ENCODE measurements around the gene PTPRS. TPM values are rescaled to one million over a fixed set of nuclear protein-coding genes. Genes with fewer than 3 reads are reported as not detected.

PTPRS gene
- total and polyA plus RNA-seq, 2 donors (not counting 3 experiments of a cell fraction or from before 2014, with no cell fraction given), result 10.1 to 16.1 TPM

GRCh38 chr19:5337708-5338655, 2.6 kb downstream of the PTPRS start:
- Histone ChIP-seq H3K4me2 (ENCODE audit: insufficient read depth, low read length) (no peak overlapping the region), H3K4me1 (ENCODE audit: control insufficient read depth, extremely low read depth, insufficient read depth, low read length) (peaks cover 5% of the 10 kb centered on the region), H3K9me3 (replicated peaks; ENCODE audit: control insufficient read depth, insufficient read depth, low read length) (no peaks in the 10 kb centered on the region), H3K36me3 (ENCODE audit: control insufficient read depth in 2 of 2, extremely low read depth in 1 of 2, insufficient read depth in 2 of 2, low read length in 2 of 2) (no peaks in the 10 kb centered on the region), H3K9ac (replicated peaks; ENCODE audit: extremely low read depth, insufficient read depth, low read length) (no peak overlapping the region), H3K27me3 (ENCODE audit: control insufficient read depth in 2 of 2, insufficient read depth in 2 of 2, low read length in 2 of 2) (peaks cover 14 to 25% of the 10 kb centered on the region in 2 experiments), H3K4me3 (replicated peaks in 1 of 3; ENCODE audit: insufficient read depth in 1 of 3, low read depth in 1 of 3, low read length in 3 of 3) (no peak overlapping the region), H2AFZ (ENCODE audit: low read depth, low read length) (no peak overlapping the region), H3K79me2 (ENCODE audit: control insufficient read depth, insufficient read depth, low read length) (no peaks in the 10 kb centered on the region), H3K27ac (ENCODE audit: insufficient read depth, low read depth, low read length) (no peak overlapping the region), H3K9me1 (replicated peaks; ENCODE audit: control insufficient read depth, extremely low read depth, insufficient read depth, low read length) (no peaks in the 10 kb centered on the region), H4K20me1 (replicated peaks; ENCODE audit: control insufficient read depth, extremely low read depth, insufficient read depth, low read length) (no peaks in the 10 kb centered on the region)
- dilution Hi-C loops (cut with MboI; ENCODE audit: extremely low pct_ligation_motif_present, low sequenced_read_pairs) (no loop called here), intact Hi-C loops (cut with micrococcal nuclease) (no loop called here)
- no peak for FAIRE-seq
- TF ChIP-seq, protein P1, sequence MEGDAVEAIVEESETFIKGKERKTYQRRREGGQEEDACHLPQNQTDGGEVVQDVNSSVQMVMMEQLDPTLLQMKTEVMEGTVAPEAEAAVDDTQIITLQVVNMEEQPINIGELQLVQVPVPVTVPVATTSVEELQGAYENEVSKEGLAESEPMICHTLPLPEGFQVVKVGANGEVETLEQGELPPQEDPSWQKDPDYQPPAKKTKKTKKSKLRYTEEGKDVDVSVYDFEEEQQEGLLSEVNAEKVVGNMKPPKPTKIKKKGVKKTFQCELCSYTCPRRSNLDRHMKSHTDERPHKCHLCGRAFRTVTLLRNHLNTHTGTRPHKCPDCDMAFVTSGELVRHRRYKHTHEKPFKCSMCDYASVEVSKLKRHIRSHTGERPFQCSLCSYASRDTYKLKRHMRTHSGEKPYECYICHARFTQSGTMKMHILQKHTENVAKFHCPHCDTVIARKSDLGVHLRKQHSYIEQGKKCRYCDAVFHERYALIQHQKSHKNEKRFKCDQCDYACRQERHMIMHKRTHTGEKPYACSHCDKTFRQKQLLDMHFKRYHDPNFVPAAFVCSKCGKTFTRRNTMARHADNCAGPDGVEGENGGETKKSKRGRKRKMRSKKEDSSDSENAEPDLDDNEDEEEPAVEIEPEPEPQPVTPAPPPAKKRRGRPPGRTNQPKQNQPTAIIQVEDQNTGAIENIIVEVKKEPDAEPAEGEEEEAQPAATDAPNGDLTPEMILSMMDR (IDR thresholded peaks at IDR 0.05; ENCODE audit: extremely low read depth in 1 of 2, insufficient read depth in 1 of 2, low read depth in 1 of 2, low read length in 2 of 2), result no peak
- TF ChIP-seq GATA2 (IDR thresholded peaks at IDR 0.05; ENCODE audit: insufficient read depth, insufficient read length, low read depth, low read length) (no peak), FOS (IDR thresholded peaks at IDR 0.05; ENCODE audit: borderline replicate concordance, insufficient read depth, low read length) (no peak), MYC (IDR thresholded peaks at IDR 0.05; ENCODE audit: low read depth, low read length) (no peak), POLR2AphosphoS5 (IDR thresholded peaks at IDR 0.05; ENCODE audit: insufficient read depth, low read depth, low read length) (no peak), EZH2 (IDR thresholded peaks at IDR 0.05; ENCODE audit: borderline replicate concordance, low read depth, low read length, severe bottlenecking) (no peak), POLR2A (IDR thresholded peaks at IDR 0.05; ENCODE audit: low read depth, low read length) (no peak)
- TF ChIP-seq, protein P2, sequence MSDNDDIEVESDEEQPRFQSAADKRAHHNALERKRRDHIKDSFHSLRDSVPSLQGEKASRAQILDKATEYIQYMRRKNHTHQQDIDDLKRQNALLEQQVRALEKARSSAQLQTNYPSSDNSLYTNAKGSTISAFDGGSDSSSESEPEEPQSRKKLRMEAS (IDR thresholded peaks at IDR 0.05; ENCODE audit: insufficient read depth, insufficient read length), result no peak
- no peak for DNase-seq (ENCODE audit: low read depth, low spot score)
- CTCF ChIA-PET, result no interaction called here
- no TSS peak for BruUV-seq (replicated peaks)
- POLR2A ChIA-PET, result no interaction called here

All from endothelial cell of umbilical vein (primary cell).